ENCODE measurements around the gene CFAP210. TPM values are rescaled to one million over a fixed set of nuclear protein-coding genes. Genes with fewer than 3 reads are reported as not detected.

The CFAP210 gene
- total RNA-seq, 1 experiment from 2014 or later = 0.94 TPM

- Histone ChIP-seq H2AK5ac (ENCODE audit: insufficient read length, low read length) (no peak overlapping the region), H3K23me2 (ENCODE audit: insufficient read length, low read depth, low read length, poor library complexity, severe bottlenecking) (no peaks in the 10 kb centered on the region), H3K56ac (ENCODE audit: insufficient read length, low read depth, low read length) (no peak overlapping the region), H2AFZ (ENCODE audit: low read length) (no peak overlapping the region), H3K27me3 (ENCODE audit: insufficient read depth, low read length) (no peaks in the 10 kb centered on the region), H4K91ac (ENCODE audit: insufficient read length, low read depth, low read length) (no peak overlapping the region), H2BK20ac (ENCODE audit: low read depth, low read length, poor library complexity, severe bottlenecking) (no peak overlapping the region), H3K9ac (ENCODE audit: extremely low read depth, insufficient read length, low read length) (no peak overlapping the region), H3K4me1 (ENCODE audit: insufficient read depth, low read length) (no peaks in the 10 kb centered on the region), H3K79me2 (ENCODE audit: insufficient read depth, low read length) (no peaks in the 10 kb centered on the region), H3K23ac (ENCODE audit: insufficient read length, low read depth, low read length) (no peak overlapping the region), H3K4ac (ENCODE audit: low read depth, low read length) (no peak overlapping the region), H2BK5ac (ENCODE audit: insufficient read length, low read length) (no peak overlapping the region), H3K14ac (ENCODE audit: insufficient read depth, low read length) (no peak overlapping the region), H3K18ac (ENCODE audit: insufficient read length, low read depth, low read length) (no peak overlapping the region), H2BK12ac (ENCODE audit: insufficient read length, low read depth, low read length) (no peak overlapping the region), H2BK15ac (ENCODE audit: low read depth, low read length) (no peak overlapping the region), H3K79me1 (ENCODE audit: insufficient read depth, low read depth, low read length, poor library complexity, severe bottlenecking) (no peaks in the 10 kb centered on the region), H3T11ph (ENCODE audit: low read length) (no peak overlapping the region), H4K20me1 (ENCODE audit: control insufficient read depth, insufficient read depth, insufficient read length) (no peaks in the 10 kb centered on the region), H2BK120ac (ENCODE audit: low read depth, low read length, poor library complexity, severe bottlenecking) (no peak overlapping the region), H4K8ac (replicated peaks; ENCODE audit: insufficient read length, low read depth, low read length) (no peak overlapping the region), H3K9me3 (ENCODE audit: control insufficient read depth, low read depth, low read length) (no peaks in the 10 kb centered on the region), H4K5ac (ENCODE audit: insufficient read length, low read depth, low read length) (no peak overlapping the region), H3K27ac (ENCODE audit: insufficient read length, low read depth, low read length) (no peak overlapping the region), H3K4me2 (ENCODE audit: insufficient read depth, insufficient read length, low read length) (no peak overlapping the region)
- no CpG with 5 or more reads among the region's 2 CpGs for WGBS (ENCODE audit: extremely low coverage, insufficient read length, low lambda C conversion rate)
- H3K4me1 Mint-ChIP-seq = peaks cover 9 to 13% of the 10 kb centered on the region in 2 experiments
- no peaks in the 10 kb centered on the region for H3K9me3 Mint-ChIP-seq
- H3K36me3 Mint-ChIP-seq (ENCODE audit: insufficient read depth in 1 of 3, low read depth in 3 of 3) = no peaks in the 10 kb centered on the region
- no peak overlapping the region for H3K27ac Mint-ChIP-seq
- H3K27me3 Mint-ChIP-seq (ENCODE audit: low read depth) = no peaks in the 10 kb centered on the region
- no peak for TF ChIP-seq CTCF (conservative IDR thresholded peaks at IDR 0.05)
- DNase-seq = no peak
- no peak overlapping the region for H3K4me3 Mint-ChIP-seq
These were observed 20.3 kb downstream of the CFAP210 start for GRCh38 chr2:169673921-169674320.

Measured in H9 (cell line).